Endometrium (tissue), 2 donors: Measurements from ENCODE around the gene EPM2AIP1.
"Not testable (repeated sequence)": the region's sequence is repeated elsewhere in the genome, so short reads cannot be mapped to it uniquely, and the experiment has no call there.

Experiments
- FAIRE-seq: peaks from 2 replicates; lab custom pipeline; 2012; peaks lifted over from hg19 to GRCh38; lab: Jason Lieb, UNC
- donor health status: control.
- donor health status: control.

Gene EPM2AIP1

GRCh38 chr3:36954452-36955134 lies 38.3 kb downstream of the EPM2AIP1 start:
- no peak for FAIRE-seq

- FAIRE-seq, result not testable (repeated sequence)
These were observed 45.1 kb downstream of the EPM2AIP1 start for GRCh38 chr3:36947814-36948213.

GRCh38 chr3:36945333-36945980 lies 47.5 kb downstream of the EPM2AIP1 start:
- no peak for FAIRE-seq

DNA sequence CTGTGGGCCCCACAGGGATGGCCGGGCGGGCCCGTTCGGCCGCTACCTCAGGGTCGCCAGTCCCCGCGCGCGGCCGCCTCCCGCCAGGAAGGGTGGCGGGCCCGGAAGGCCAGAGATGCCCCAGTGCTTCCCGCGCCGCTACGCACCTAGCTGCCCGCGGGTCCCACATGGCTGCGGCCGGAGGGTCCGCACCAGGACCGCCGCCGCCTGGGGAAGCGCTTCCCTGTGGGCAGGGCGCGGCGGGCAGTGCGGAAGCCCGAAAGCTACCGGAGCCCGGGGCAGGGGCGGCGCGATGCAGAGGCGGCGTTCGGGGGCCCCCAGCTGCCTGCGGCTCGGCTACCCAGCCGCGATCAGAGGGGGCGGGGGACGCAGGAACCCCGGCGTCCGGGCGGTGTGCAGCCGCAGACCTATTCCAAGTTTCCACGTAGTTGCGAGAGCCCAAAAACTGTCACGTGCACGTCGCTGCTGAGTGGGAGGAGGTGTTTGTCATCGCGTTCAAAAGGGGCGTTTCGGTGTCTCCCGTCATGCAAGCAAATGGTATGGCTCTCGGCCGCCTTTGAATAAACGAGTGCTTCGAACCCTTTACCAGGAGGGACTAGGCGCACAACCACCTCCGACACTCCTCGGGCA lies 48.2 kb downstream of the EPM2AIP1 start, which contains the start of gene TRANK1:
Gene TRANK1, minus strand, starts transcription at position 414 of the 630 bp plus-strand sequence. Its CDS starts 245 bp downstream, at position 169.
- FAIRE-seq, result no peak

DNA sequence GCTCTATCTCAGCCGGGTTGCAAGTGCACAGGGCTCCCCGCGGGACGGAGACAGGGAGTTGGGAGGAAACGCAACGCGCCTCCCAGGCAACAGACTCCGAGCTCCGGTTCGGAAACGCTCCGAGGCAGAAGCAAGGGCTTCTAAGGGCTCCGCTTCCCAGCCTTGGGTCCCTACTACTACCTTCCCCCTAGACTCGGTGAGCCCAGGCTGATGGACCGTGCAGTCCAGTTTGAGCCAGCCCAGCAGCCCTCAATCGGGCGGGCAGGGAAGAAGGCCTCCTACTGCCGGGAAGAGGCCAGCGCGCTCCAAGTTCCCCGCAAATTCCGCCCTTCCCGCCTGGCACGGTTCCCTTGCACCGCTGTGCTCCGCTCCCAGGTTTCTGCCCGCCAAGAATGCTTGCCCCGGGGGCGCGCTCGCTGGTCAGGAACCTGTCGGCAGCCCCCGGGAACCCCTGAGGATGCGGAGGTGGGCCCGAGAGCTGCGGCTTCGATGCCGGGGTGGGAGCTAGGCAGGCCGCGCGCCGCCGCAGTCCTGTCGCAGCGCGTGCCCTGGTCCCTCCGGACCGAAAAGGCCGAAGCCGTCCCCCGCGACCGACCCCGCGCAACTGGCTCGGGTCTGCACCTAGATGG lies 48.8 kb downstream of the EPM2AIP1 start:
- FAIRE-seq, result no peak

DNA sequence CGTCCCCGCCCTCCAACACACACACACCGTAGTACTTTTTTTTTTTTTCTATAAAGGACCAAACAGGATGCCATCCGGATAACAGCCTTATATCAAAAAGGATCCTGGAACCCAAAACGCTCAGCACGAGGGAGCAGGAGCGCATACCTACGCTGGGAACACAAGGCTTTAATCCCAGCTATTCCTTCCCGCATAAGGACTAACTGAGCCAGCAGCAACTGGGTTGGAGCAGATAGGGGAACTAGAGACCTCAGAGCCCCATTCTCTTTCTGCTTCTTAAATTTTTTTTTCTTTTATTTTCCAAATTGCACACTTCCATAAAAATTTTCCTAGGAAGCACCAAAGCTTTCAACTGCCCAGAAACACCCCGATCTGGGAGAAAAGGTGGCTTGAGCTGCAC lies 49.3 kb downstream of the EPM2AIP1 start:
- no peak for FAIRE-seq

- FAIRE-seq, result no peak
These were observed 50.2 kb downstream of the EPM2AIP1 start for GRCh38 chr3:36942638-36943248.

GRCh38 chr3:36941658-36942057 lies 51.3 kb downstream of the EPM2AIP1 start:
- FAIRE-seq, result no peak

DNA sequence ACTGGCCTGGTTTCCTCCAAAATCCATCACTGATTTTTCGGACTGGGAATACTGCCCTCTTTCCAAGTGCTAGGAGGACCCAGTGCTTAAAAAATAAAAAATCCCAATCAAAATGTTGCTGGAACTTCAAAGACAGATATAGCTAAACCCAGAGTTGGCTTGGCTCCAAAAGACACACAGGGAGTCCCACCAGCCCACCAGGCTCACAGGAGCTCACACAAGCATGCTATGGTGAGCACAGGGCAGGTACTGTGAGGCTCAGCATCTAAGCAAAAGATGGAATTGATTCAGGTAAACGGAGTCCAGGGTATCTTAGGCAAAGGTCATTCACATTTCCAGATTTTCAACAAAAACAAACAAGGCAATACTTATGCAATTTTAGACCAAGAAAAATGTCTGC lies 51.8 kb downstream of the EPM2AIP1 start:
- FAIRE-seq, result no peak

- no peak for FAIRE-seq
These were observed 55.4 kb downstream of the EPM2AIP1 start for GRCh38 chr3:36937492-36937891.
